Loucy (cell line): Measurements from ENCODE around the gene PNP.

Source experiments
- H2AFZ ChIP-seq: fragments of 200-600 bp; sonication (generic); 2 replicates; pipeline ENCODE4 v1.6.0; 2016; ENCODE audit warnings: antibody characterized with exemption, mild to moderate bottlenecking, low read length, moderate library complexity
- H3F3A ChIP-seq: fragments of 200-600 bp; 2 replicates; pipeline ENCODE4 v1.6.0; 2016; ENCODE audit warnings: antibody characterized with exemption, low read depth, mild to moderate bottlenecking
- H3K27me3 ChIP-seq: fragments of 200-600 bp; sonication (generic); 2 replicates; pipeline ENCODE4 v1.6.1; 2014; ENCODE audit warnings: low read length, mild to moderate bottlenecking; ENCODE audit not compliant: insufficient read depth, poor library complexity, severe bottlenecking
- H3K36me3 ChIP-seq: fragments of 200-600 bp; sonication (generic); 2 replicates; pipeline ENCODE4 v1.6.1; 2016; ENCODE audit warnings: low read length; ENCODE audit not compliant: insufficient read depth
- H3K4me1 ChIP-seq: fragments of 200-600 bp; sonication (generic); 2 replicates; pipeline ENCODE4 v1.5.1; 2014; ENCODE audit warnings: low read length, mild to moderate bottlenecking; ENCODE audit not compliant: insufficient read depth, poor library complexity, severe bottlenecking
- H3K4me2 ChIP-seq: fragments of 200-600 bp; sonication (generic); 2 replicates; pipeline ENCODE4 v1.6.0; 2014; ENCODE audit warnings: antibody characterized with exemption, low read length, low read depth, mild to moderate bottlenecking; ENCODE audit not compliant: poor library complexity, severe bottlenecking
- H3K4me3 ChIP-seq: fragments of 200-600 bp; sonication (generic); 2 replicates; pipeline ENCODE4 v1.5.1; 2014; ENCODE audit warnings: low read length, mild to moderate bottlenecking, mixed read lengths; ENCODE audit not compliant: poor library complexity, severe bottlenecking
- H3K79me2 ChIP-seq: fragments of 200-600 bp; sonication (generic); 2 replicates; pipeline ENCODE4 v1.6.1; 2014; ENCODE audit warnings: low read length; ENCODE audit not compliant: insufficient read depth
- H3K9ac ChIP-seq: fragments of 200-600 bp; sonication (generic); 2 replicates; pipeline ENCODE4 v1.6.0; 2014; ENCODE audit warnings: mild to moderate bottlenecking, low read depth, low read length, moderate library complexity; ENCODE audit not compliant: poor library complexity, severe bottlenecking
- H3K9me2 ChIP-seq: fragments of 200-600 bp; sonication (generic); replicated peaks from 2 replicates; pipeline ENCODE4 v1.6.1; 2016; ENCODE audit warnings: low read depth, low read length, mixed read lengths
- H3K9me3 ChIP-seq: fragments of 200-600 bp; sonication (generic); 2 replicates; pipeline ENCODE4 v1.6.1; 2014; ENCODE audit warnings: mild to moderate bottlenecking, antibody characterized with exemption, low read length, low read depth; ENCODE audit not compliant: insufficient read depth
- H4K20me1 ChIP-seq: fragments of 200-600 bp; sonication (generic); 2 replicates; pipeline ENCODE4 v1.6.0; 2014; ENCODE audit warnings: antibody characterized with exemption, low read length, mild to moderate bottlenecking; ENCODE audit not compliant: insufficient read depth, poor library complexity, severe bottlenecking
- CTCF ChIP-seq: fragments of 200-600 bp; sonication (generic); conservative IDR thresholded peaks from 2 replicates; pipeline ENCODE4 v1.5.1; 2014; ENCODE audit warnings: mild to moderate bottlenecking, antibody characterized with exemption, low read length
- EZH2phosphoT487 ChIP-seq: fragments of 200-600 bp; IDR thresholded peaks from 2 replicates; pipeline ENCODE4 v1.6.1; 2018; ENCODE audit warnings: antibody characterized with exemption, mild to moderate bottlenecking, moderate library complexity, borderline replicate concordance

The PNP gene

GRCh38 chr14:20454516-20455354 lies 14.5 kb upstream of the PNP start, which contains the start of the genes APEX1 and OSGEP:
Gene APEX1, plus strand, starts transcription at chr14:20455226. Its CDS starts 420 bp downstream, at chr14:20455646.
Gene OSGEP, minus strand, starts transcription at chr14:20454812. Its CDS starts 129 bp downstream, at chr14:20454683.
- Histone ChIP-seq H3K4me3 (peak within 1 kb of the TSS; percentile 86), H3F3A (no peaks in the 10 kb centered on the region), H2AFZ (peak within 1 kb of the TSS; percentile 74), H3K4me1 (peaks cover 36% of the 10 kb centered on the region), H4K20me1 (peaks cover 41% of the 10 kb centered on the region), H3K36me3 (peaks cover 46% of the 10 kb centered on the region; the same call in 1 of the 2 replicates), H3K9me2 (no peaks in the 10 kb centered on the region), H3K27me3 (no peaks in the 10 kb centered on the region), H3K79me2 (peaks cover 81% of the 10 kb centered on the region), H3K9me3 (no peaks in the 10 kb centered on the region), H3K9ac (peak within 1 kb of the TSS; percentile 95), H3K4me2 (peak within 1 kb of the TSS; percentile 88)
- TF ChIP-seq EZH2phosphoT487 (no peak), CTCF (no peak)

GRCh38 chr14:20455355-20456300 lies 13.6 kb upstream of the PNP start:
- Histone ChIP-seq H3K36me3 (peaks cover 40% of the 10 kb centered on the region; the same call in 1 of the 2 replicates), H3K79me2 (peaks cover 86% of the 10 kb centered on the region), H3K4me1 (peaks cover 44% of the 10 kb centered on the region)

More at GRCh38 chr14:20455355-20456300, 13.6 kb upstream of the PNP start:
- Histone ChIP-seq H3K4me2 (peak overlapping the region; percentile 88), H3K27me3 (no peaks in the 10 kb centered on the region), H3F3A (no peaks in the 10 kb centered on the region), H3K9ac (peak overlapping the region; percentile 95), H3K9me3 (no peaks in the 10 kb centered on the region), H2AFZ (peak overlapping the region; percentile 74), H3K9me2 (no peaks in the 10 kb centered on the region), H3K4me3 (peak overlapping the region; percentile 86), H4K20me1 (peaks cover 50% of the 10 kb centered on the region)
- TF ChIP-seq EZH2phosphoT487 = no peak
- no peak for TF ChIP-seq CTCF
